Measurements from ENCODE around the gene FBXL16. TPM values are rescaled to one million over a fixed set of nuclear protein-coding genes. Genes with fewer than 3 reads are reported as not detected.

The FBXL16 gene
- total and polyA plus RNA-seq, 2 of the 13 experiments (the other 11 are each of a cell fraction or from before 2014, with no cell fraction given), result 0.22 to 2.0 TPM

GRCh38 chr16:646679-647172, 58.9 kb downstream of the FBXL16 start (continued):
- TF ChIP-seq SRSF1 (optimal IDR thresholded peaks at IDR 0.05; ENCODE audit: low read depth, low read length) (peak; percentile 5), ZNF598 (CRISPR knock-in tag; IDR thresholded peaks at IDR 0.05; ENCODE audit: borderline replicate concordance) (no peak), HOXA7 (CRISPR knock-in tag; IDR thresholded peaks at IDR 0.05) (peak; percentile 61; the same call in 1 of the 2 replicates), SP1 (IDR thresholded peaks at IDR 0.05) (no peak), SP1 (CRISPR knock-in tag; IDR thresholded peaks at IDR 0.05) (no peak), TIGD3 (CRISPR knock-in tag; IDR thresholded peaks at IDR 0.05; ENCODE audit: borderline replicate concordance) (no peak), ZNF607 (CRISPR knock-in tag; IDR thresholded peaks at IDR 0.05; ENCODE audit: borderline replicate concordance) (no peak), KDM5B (CRISPR knock-in tag; IDR thresholded peaks at IDR 0.05; ENCODE audit: borderline replicate concordance) (0 out of 2 replicates have a peak, but pooled peaks have one; percentile 12), MYNN (CRISPR knock-in tag; IDR thresholded peaks at IDR 0.05; ENCODE audit: low read depth) (no peak), ZNF362 (CRISPR knock-in tag; IDR thresholded peaks at IDR 0.05; ENCODE audit: borderline replicate concordance) (no peak), AGO2 (optimal IDR thresholded peaks at IDR 0.05; ENCODE audit: low read depth, low read length) (peak; percentile 87), TCF7 (IDR thresholded peaks at IDR 0.05; ENCODE audit: low read depth) (no peak), ZC3H4 (CRISPR knock-in tag; IDR thresholded peaks at IDR 0.05; ENCODE audit: borderline replicate concordance) (no peak), ATF3 (CRISPR knock-in tag; IDR thresholded peaks at IDR 0.05) (no peak), AKAP8 (CRISPR knock-in tag; IDR thresholded peaks at IDR 0.05) (peak; percentile 65; the same call in 1 of the 2 replicates), FOSL1 (CRISPR knock-in tag; IDR thresholded peaks at IDR 0.05; ENCODE audit: borderline replicate concordance) (no peak), EP300 (IDR thresholded peaks at IDR 0.05; ENCODE audit: low read depth in 2 of 2, low read length in 2 of 2) (no peak), EP300 (CRISPR knock-in tag; IDR thresholded peaks at IDR 0.05; ENCODE audit: borderline replicate concordance) (no peak), TFDP1 (CRISPR knock-in tag; IDR thresholded peaks at IDR 0.05; ENCODE audit: borderline replicate concordance) (no peak), ZFP41 (CRISPR knock-in tag; IDR thresholded peaks at IDR 0.05; ENCODE audit: borderline replicate concordance) (no peak), ZFP91 (CRISPR knock-in tag; IDR thresholded peaks at IDR 0.05; ENCODE audit: borderline replicate concordance) (no peak; the same call in 1 of the 2 replicates), ZSCAN22 (CRISPR knock-in tag; IDR thresholded peaks at IDR 0.05) (no peak), POLR2AphosphoS5 (IDR thresholded peaks at IDR 0.05; ENCODE audit: low read depth, low read length) (peak; percentile 38; the same call in 1 of the 2 replicates), ELK4 (CRISPR knock-in tag; IDR thresholded peaks at IDR 0.05; ENCODE audit: borderline replicate concordance) (no peak)
